Gastroesophageal sphincter (tissue), 4 donors: ENCODE measurements around the gene EPC2. TPM values are rescaled to one million over a fixed set of nuclear protein-coding genes. Genes with fewer than 3 reads are reported as not detected.

Experiments used
- ATAC-seq: fragments of 150-250 bp; one replicate; pipeline ENCODE4 v1.9.1; 2016; ENCODE audit warnings: mild to moderate bottlenecking, moderate library complexity
- H3K27ac ChIP-seq, 4 donors: fragments of 200-600 bp; sonication (generic) in 3 of 4; 1 replicate in 3 of 4; 2 replicates in 1 of 4; pipeline ENCODE4 v1.5.1; 2016 to 2019
- H3K27me3 ChIP-seq: fragments of 200-600 bp; sonication (generic); one replicate; pipeline ENCODE4 v1.5.1; 2019
- H3K36me3 ChIP-seq, 2 donors: fragments of 200-600 bp; sonication (generic); one replicate each; pipeline ENCODE4 v1.5.1; 2019; ENCODE audit warnings: control low read depth in 1 of 2
- H3K4me1 ChIP-seq, 3 donors: fragments of 200-600 bp; sonication (generic); 1 replicate in 2 of 3; 2 replicates in 1 of 3; pipeline ENCODE4 v1.5.1; 2016 to 2019; ENCODE audit warnings: control low read depth in 2 of 3
- H3K4me3 ChIP-seq, 2 donors: fragments of 200-600 bp; sonication (generic); one replicate each; pipeline ENCODE4 v1.5.1; 2019; ENCODE audit warnings: mild to moderate bottlenecking in 1 of 2, moderate library complexity in 1 of 2
- H3K9me3 ChIP-seq, 3 donors: fragments of 200-600 bp; sonication (generic); one replicate each; pipeline ENCODE4 v1.5.1; 2017 to 2019; ENCODE audit warnings: control low read depth in 2 of 3
- EP300 ChIP-seq: sonication (generic); formaldehyde crosslinking; IDR thresholded peaks from one replicate; pipeline ENCODE4 v1.6.1; 2017; ENCODE audit warnings: antibody characterized with exemption, mild to moderate bottlenecking
- POLR2A ChIP-seq, 2 donors: fragments of 450-650 bp; IDR thresholded peaks; one replicate each; pipeline ENCODE4 v1.6.1; 2017; ENCODE audit warnings: antibody characterized with exemption in 2 of 2, mild to moderate bottlenecking in 2 of 2, moderate library complexity in 1 of 2
- POLR2AphosphoS5 ChIP-seq: sonication (generic); formaldehyde crosslinking; IDR thresholded peaks from one replicate; pipeline ENCODE4 v1.6.1; 2017; ENCODE audit warnings: antibody characterized with exemption
- WGBS, 2 donors: methylation state at CpG; one replicate each; pipeline ENCODE4 v1.1.5; 2018; ENCODE audit warnings: low coverage in 1 of 2; 5-methylcytosine and 5-hydroxymethylcytosine counted together
- small RNA-seq, 4 donors: library from RNA; depleted of rRNA; stranded (forward); fragments of <200 nt; gene quantifications; one replicate each; pipeline ENCODE3, GENCODE V24; 2016
- total RNA-seq, 4 donors: library from RNA; depleted of rRNA; stranded (reverse); fragments of >200 nt; gene quantifications; one replicate each; pipeline ENCODE4 v1.1.0, GENCODE V29; 2016
- TF ChIP-seq, protein P1 (sequence below), 4 experiments: fragments of 200-600 bp in 2 of 4; fragments of 450-650 bp in 2 of 4; sonication (generic) in 1 of 4; IDR thresholded peaks; one replicate each; pipeline ENCODE4 v1.5.1; 2017 to 2019; ENCODE audit warnings: antibody characterized with exemption in 4 of 4, mild to moderate bottlenecking in 2 of 4, moderate library complexity in 2 of 4

EPC2 gene
- total RNA-seq, 4 donors from 2014 or later, result 25.4 to 38.4 (median 30.7) TPM

DNA sequence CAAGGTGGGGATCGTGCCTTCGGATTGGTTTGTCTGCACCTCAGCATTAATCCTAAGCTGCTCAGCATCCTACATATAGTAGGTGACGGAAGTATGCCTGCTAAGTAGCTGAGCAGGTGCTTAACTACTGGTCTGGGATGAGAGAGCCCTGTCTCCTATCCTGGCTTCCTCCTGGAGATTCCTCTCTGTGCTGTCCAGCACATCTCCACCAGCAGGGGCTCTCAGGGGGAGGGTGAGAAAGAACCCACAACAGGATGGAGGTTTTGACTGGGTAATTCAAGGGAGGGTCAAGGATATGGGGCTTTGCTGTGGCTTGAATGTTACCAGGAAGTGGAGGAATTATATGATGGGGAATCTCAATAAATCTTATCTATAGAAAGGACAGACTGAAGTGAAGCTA is 185.1 kb downstream of the EPC2 start:
- Histone ChIP-seq H3K9me3 (no peaks in the 10 kb centered on the region), H3K27me3 (no peaks in the 10 kb centered on the region), H3K27ac (no peak overlapping the region), H3K4me3 (no peak overlapping the region), H3K36me3 (no peaks in the 10 kb centered on the region), H3K4me1 (no peaks in the 10 kb centered on the region)
- TF ChIP-seq, protein P1, sequence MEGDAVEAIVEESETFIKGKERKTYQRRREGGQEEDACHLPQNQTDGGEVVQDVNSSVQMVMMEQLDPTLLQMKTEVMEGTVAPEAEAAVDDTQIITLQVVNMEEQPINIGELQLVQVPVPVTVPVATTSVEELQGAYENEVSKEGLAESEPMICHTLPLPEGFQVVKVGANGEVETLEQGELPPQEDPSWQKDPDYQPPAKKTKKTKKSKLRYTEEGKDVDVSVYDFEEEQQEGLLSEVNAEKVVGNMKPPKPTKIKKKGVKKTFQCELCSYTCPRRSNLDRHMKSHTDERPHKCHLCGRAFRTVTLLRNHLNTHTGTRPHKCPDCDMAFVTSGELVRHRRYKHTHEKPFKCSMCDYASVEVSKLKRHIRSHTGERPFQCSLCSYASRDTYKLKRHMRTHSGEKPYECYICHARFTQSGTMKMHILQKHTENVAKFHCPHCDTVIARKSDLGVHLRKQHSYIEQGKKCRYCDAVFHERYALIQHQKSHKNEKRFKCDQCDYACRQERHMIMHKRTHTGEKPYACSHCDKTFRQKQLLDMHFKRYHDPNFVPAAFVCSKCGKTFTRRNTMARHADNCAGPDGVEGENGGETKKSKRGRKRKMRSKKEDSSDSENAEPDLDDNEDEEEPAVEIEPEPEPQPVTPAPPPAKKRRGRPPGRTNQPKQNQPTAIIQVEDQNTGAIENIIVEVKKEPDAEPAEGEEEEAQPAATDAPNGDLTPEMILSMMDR (IDR thresholded peaks at IDR 0.05), result no peak
- TF ChIP-seq EP300 (no peak), POLR2AphosphoS5 (no peak), POLR2A (IDR thresholded peaks at IDR 0.05) (no peak)
- 93 to 94% methylated on average over 2 to 3 of the region's 3 CpGs for WGBS, 2 donors
- ATAC-seq, result no peak

DNA sequence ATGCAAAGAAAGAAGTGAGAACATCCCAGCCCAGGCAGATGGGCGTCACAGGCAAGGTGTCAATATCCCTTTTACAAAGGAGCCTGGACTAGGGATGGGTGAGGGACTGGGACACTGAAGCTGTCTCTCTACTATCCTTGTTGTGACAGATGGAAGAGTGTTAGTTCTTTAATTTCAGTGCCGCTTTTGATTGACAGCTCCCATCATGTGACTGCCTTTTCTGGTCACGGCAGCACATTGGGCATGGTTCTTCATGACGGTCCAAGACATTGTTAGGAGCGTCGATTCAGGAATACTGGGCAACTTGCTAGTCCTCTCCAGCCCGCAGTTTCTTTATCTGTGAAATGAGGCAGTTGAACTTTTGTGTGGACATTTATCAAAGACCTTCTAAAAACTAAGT is 188.1 kb downstream of the EPC2 start:
- TF ChIP-seq, protein P1 (IDR thresholded peaks at IDR 0.05), result no peak
- TF ChIP-seq POLR2AphosphoS5, result no peak
- no peak for TF ChIP-seq EP300
- TF ChIP-seq POLR2A (IDR thresholded peaks at IDR 0.05), result no peak
- WGBS, 2 donors, result 69 to 83% methylated on average over 3 to 6 of the region's 7 CpGs

More for the DNA sequence above, 188.1 kb downstream of the EPC2 start:
- no peak overlapping the region for H3K4me3 ChIP-seq
- H3K36me3 ChIP-seq, result no peaks in the 10 kb centered on the region
- H3K4me1 ChIP-seq, result no peaks in the 10 kb centered on the region
- no peak overlapping the region for H3K27ac ChIP-seq
- no peaks in the 10 kb centered on the region for H3K9me3 ChIP-seq
- ATAC-seq, result no peak
- no peaks in the 10 kb centered on the region for H3K27me3 ChIP-seq

Small RNA genes within 50 kb of the gene (small RNA-seq; reads per million reads assigned to genes)
- gene RNU2-9P (0 reads per million in 4 donors), gene RPS29P8 (0 reads per million in 4 donors)

Other genes with a start within 250 kb of the EPC2 start
- 1 to 10 TPM; 3.3 to 6.6 (median 4.5) TPM for gene KIF5C, start 230.5 kb downstream of the EPC2 start, total RNA-seq